ENCODE data around the gene EPDR1.
A peak's percentile ranks its signal among the peaks of the same experiment; 100 is the strongest.
"Not testable (repeated sequence)": the region's sequence is repeated elsewhere in the genome, so short reads cannot be mapped to it uniquely, and the experiment has no call there.

EPDR1 gene

GRCh38 chr7:37930226-37930948, 9.9 kb downstream of the EPDR1 start:
- DNase-seq = no peak

GRCh38 chr7:37932543-37932942, 12.1 kb downstream of the EPDR1 start:
- DNase-seq = no peak

GRCh38 chr7:37933018-37933566, 12.7 kb downstream of the EPDR1 start:
- DNase-seq = no peak

GRCh38 chr7:37942934-37943610, 22.6 kb downstream of the EPDR1 start:
- peak; percentile 73 for DNase-seq

- peak; percentile 46 for DNase-seq
Observed at GRCh38 chr7:37943905-37944736, 23.7 kb downstream of the EPDR1 start.

- DNase-seq = peak; percentile 35
Observed at GRCh38 chr7:37944737-37945054, 24.3 kb downstream of the EPDR1 start.

- DNase-seq = no peak
Observed at GRCh38 chr7:37945336-37945735, 24.9 kb downstream of the EPDR1 start.

- DNase-seq = peak; percentile 69
Observed at GRCh38 chr7:37947138-37947940, 26.9 kb downstream of the EPDR1 start.

GRCh38 chr7:37947941-37948210, 27.4 kb downstream of the EPDR1 start:
- DNase-seq = no peak

GRCh38 chr7:37952240-37952639, 31.8 kb downstream of the EPDR1 start:
- no peak for DNase-seq

- not testable (repeated sequence) for DNase-seq
Observed at GRCh38 chr7:37954217-37954616, 33.8 kb downstream of the EPDR1 start.

GRCh38 chr7:37956791-37957190, 36.4 kb downstream of the EPDR1 start:
- no peak for DNase-seq

GRCh38 chr7:37957221-37957970, 37.0 kb downstream of the EPDR1 start:
- no peak for DNase-seq

GRCh38 chr7:37960483-37960882, 40.0 kb downstream of the EPDR1 start:
- no peak for DNase-seq

- no peak for DNase-seq
Observed at GRCh38 chr7:37961251-37961650, 40.8 kb downstream of the EPDR1 start.

GRCh38 chr7:37964196-37964595, 43.8 kb downstream of the EPDR1 start:
- no peak for DNase-seq

GRCh38 chr7:37970211-37970610, 49.8 kb downstream of the EPDR1 start:
- DNase-seq = no peak

- no peak for DNase-seq
Observed at GRCh38 chr7:37971491-37971890, 51.1 kb downstream of the EPDR1 start.

GRCh38 chr7:37973915-37974314, 53.5 kb downstream of the EPDR1 start:
- no peak for DNase-seq

- peak; percentile 34 for DNase-seq
Observed at GRCh38 chr7:37974711-37975110, 54.3 kb downstream of the EPDR1 start.

GRCh38 chr7:37977243-37977642, 56.8 kb downstream of the EPDR1 start:
- DNase-seq = no peak

GRCh38 chr7:37981664-37982063, 61.2 kb downstream of the EPDR1 start:
- DNase-seq = no peak

Measured in eye (tissue), 1 donor.